Esophagus squamous epithelium (tissue), 5 donors: Measurements from ENCODE around the gene SMCO3. TPM values are rescaled to one million over a fixed set of nuclear protein-coding genes. Genes with fewer than 3 reads are reported as not detected.

ENCODE experiments used
- DNase-seq: peaks from one replicate; lab custom pipeline; 2025; lab: John Stamatoyannopoulos, UW
- H3K27ac ChIP-seq, 4 donors: fragments of 200-600 bp; sonication (generic); one replicate each; pipeline ENCODE4 v1.5.1; 2016 to 2019; ENCODE audit warnings: mild to moderate bottlenecking in 1 of 4
- H3K27me3 ChIP-seq, 4 donors: fragments of 200-600 bp; sonication (generic); 1 replicate in 3 of 4; 2 replicates in 1 of 4; pipeline versions ENCODE4 v1.5.1 to v1.6.0; 2017 to 2021; ENCODE audit warnings: antibody characterized with exemption in 1 of 4
- H3K36me3 ChIP-seq, 3 donors: fragments of 200-600 bp; sonication (generic); one replicate each; pipeline ENCODE4 v1.5.1; 2016 to 2019
- H3K4me1 ChIP-seq, 3 donors: fragments of 200-600 bp; sonication (generic); one replicate each; pipeline ENCODE4 v1.5.1; 2017 to 2019
- H3K4me3 ChIP-seq, 4 donors: fragments of 200-600 bp; sonication (generic); 1 replicate in 3 of 4; 2 replicates in 1 of 4; pipeline ENCODE4 v1.5.1; 2016 to 2019; ENCODE audit warnings: mild to moderate bottlenecking in 2 of 4, moderate library complexity in 1 of 4
- H3K9me3 ChIP-seq, 3 donors: fragments of 200-600 bp; sonication (generic); one replicate each; pipeline ENCODE4 v1.5.1; 2016 to 2019
- POLR2A ChIP-seq, 4 donors: fragments of 450-650 bp; IDR thresholded peaks; one replicate each; pipeline ENCODE4 v1.6.1; 2017; ENCODE audit warnings: antibody characterized with exemption in 4 of 4, mild to moderate bottlenecking in 4 of 4, moderate library complexity in 3 of 4
- WGBS, 2 donors: methylation state at CpG; one replicate each; pipeline ENCODE4 v1.1.5; 2018; 5-methylcytosine and 5-hydroxymethylcytosine counted together
- intact Hi-C: fragments of 100-400 bp; cut with DNase I; formaldehyde crosslinking; loops from one replicate; pipeline ENCODE4 v1.15.0; 2022
- total RNA-seq, 4 donors: library from RNA; depleted of rRNA; stranded (reverse); fragments of >200 nt; gene quantifications; one replicate each; pipeline ENCODE4 v1.1.0, GENCODE V29; 2016
- TF ChIP-seq, protein P1 (sequence below), 6 experiments: fragments of 450-650 bp in 4 of 6; fragments of 200-600 bp in 2 of 6; sonication (generic) in 2 of 6; IDR thresholded peaks; one replicate each; pipeline ENCODE4 v1.5.1; 2016 to 2019; ENCODE audit warnings: antibody characterized with exemption in 6 of 6, mild to moderate bottlenecking in 4 of 6, moderate library complexity in 4 of 6
- donor health status: DM: yes; HTN: yes; CAD: no.

Gene SMCO3
- total RNA-seq, 4 donors from 2014 or later = 0.50 TPM; not detected in 3

DNA sequence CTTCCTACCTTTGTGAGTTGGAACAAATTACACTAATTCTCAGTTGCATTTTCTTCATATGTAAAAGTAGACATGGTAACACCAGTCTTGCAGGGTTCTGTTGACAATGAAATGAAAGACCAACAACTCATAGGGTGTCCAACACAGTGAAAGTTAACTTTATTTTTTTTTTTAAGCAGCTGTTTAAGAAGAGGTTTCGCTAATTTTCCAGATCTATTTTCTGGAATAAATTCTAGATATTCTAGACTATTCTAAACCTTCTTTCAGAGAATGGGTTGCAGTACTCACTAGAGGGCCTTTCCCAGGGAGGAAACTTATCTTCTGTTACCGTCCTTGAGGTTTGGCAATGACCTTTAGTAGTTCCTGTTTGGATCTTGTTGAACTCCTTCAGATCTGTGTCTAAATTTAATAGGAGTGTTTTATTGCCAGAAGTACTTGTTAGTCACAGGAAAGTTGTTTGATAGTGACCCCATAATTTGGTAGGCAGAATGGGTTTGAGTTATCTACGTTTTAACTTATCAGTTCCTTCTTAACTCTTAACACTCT, 32.1 kb upstream of the SMCO3 start:
- 50 to 51% methylated on average over 3 of the region's 3 CpGs for WGBS, 2 donors
- DNase-seq = no peak
- H3K9me3 ChIP-seq = no peaks in the 10 kb centered on the region
- H3K27ac ChIP-seq = peak overlapping the region in 2 of 4 donors; percentile 1 to 10
- TF ChIP-seq, protein P1, sequence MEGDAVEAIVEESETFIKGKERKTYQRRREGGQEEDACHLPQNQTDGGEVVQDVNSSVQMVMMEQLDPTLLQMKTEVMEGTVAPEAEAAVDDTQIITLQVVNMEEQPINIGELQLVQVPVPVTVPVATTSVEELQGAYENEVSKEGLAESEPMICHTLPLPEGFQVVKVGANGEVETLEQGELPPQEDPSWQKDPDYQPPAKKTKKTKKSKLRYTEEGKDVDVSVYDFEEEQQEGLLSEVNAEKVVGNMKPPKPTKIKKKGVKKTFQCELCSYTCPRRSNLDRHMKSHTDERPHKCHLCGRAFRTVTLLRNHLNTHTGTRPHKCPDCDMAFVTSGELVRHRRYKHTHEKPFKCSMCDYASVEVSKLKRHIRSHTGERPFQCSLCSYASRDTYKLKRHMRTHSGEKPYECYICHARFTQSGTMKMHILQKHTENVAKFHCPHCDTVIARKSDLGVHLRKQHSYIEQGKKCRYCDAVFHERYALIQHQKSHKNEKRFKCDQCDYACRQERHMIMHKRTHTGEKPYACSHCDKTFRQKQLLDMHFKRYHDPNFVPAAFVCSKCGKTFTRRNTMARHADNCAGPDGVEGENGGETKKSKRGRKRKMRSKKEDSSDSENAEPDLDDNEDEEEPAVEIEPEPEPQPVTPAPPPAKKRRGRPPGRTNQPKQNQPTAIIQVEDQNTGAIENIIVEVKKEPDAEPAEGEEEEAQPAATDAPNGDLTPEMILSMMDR (IDR thresholded peaks at IDR 0.05) = no peak
- TF ChIP-seq POLR2A (IDR thresholded peaks at IDR 0.05) = no peak
- peaks cover 0 to 51% (median 25%) of the 10 kb centered on the region in 3 donors for H3K4me1 ChIP-seq
- intact Hi-C loops = loop anchor here (5.0 kb wide), 2 partner anchors 151 to 376 kb away; partner anchors contain the start of gene RERG
- H3K4me3 ChIP-seq = no peak overlapping the region
- no peaks in the 10 kb centered on the region for H3K27me3 ChIP-seq
- no peaks in the 10 kb centered on the region for H3K36me3 ChIP-seq

DNA sequence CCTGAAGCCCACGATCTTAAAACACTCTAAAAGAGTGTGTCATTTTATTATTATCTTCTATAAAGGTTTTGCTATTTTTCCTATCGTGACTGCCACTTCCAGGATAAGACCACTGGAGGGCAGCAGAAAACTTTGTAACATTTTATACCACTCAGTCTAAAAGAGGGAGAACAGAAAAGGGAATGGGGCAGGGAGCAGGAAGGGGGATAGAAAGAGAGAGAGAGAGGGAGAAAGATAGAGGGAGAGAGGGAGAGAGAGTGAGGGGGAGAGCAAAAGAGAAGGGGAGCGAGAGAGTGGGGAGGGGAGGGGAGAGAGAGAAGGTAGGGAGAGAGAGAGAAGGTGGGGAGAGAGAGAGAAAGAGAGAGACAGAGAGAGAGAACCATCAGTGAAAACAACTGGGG, 31.4 kb upstream of the SMCO3 start:
- intact Hi-C loops = loop anchor here (5.0 kb wide), 2 partner anchors 152 to 377 kb away; partner anchors contain the start of gene RERG

DNA sequence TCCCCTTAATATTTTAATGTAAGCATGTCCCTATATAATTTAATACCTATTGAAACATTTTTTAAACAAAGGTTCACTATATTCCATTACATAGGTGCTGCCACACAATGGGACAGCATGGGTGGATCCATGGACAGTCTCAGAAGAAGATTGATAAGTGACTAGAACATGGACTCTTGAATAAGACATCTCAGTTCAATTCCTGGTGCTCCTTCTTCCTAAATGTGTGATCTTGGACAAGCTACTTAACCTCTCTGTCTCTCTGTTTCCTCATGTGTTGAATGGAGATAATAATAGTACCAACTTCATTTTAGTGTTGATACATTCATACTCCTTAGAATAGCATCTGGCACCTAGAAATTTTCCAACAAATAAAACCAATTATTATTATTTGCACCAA, 30.4 kb upstream of the SMCO3 start:
- TF ChIP-seq POLR2A (IDR thresholded peaks at IDR 0.05) = no peak
- TF ChIP-seq, protein P1 (IDR thresholded peaks at IDR 0.05) = no peak
- Histone ChIP-seq H3K27me3 (no peaks in the 10 kb centered on the region), H3K9me3 (no peaks in the 10 kb centered on the region), H3K27ac (no peak overlapping the region), H3K36me3 (no peaks in the 10 kb centered on the region), H3K4me3 (no peak overlapping the region), H3K4me1 (peaks cover 0 to 41% (median 29%) of the 10 kb centered on the region in 3 donors)
- no peak for DNase-seq
- intact Hi-C loops = no loop called here

More for the DNA sequence above, 31.4 kb upstream of the SMCO3 start:
- 5 to 12% methylated on average over 3 of the region's 3 CpGs for WGBS, 2 donors
- Histone ChIP-seq H3K4me1 (peaks cover 0 to 46% (median 29%) of the 10 kb centered on the region in 3 donors), H3K27ac (peak overlapping the region in 1 of 4 donors; percentile 1), H3K4me3 (no peak overlapping the region), H3K27me3 (no peaks in the 10 kb centered on the region), H3K9me3 (no peaks in the 10 kb centered on the region), H3K36me3 (no peaks in the 10 kb centered on the region)
- no peak for TF ChIP-seq POLR2A (IDR thresholded peaks at IDR 0.05)
- TF ChIP-seq, protein P1 (IDR thresholded peaks at IDR 0.05) = peak; percentile 52 to 87 (median 78)
- no peak for DNase-seq

DNA sequence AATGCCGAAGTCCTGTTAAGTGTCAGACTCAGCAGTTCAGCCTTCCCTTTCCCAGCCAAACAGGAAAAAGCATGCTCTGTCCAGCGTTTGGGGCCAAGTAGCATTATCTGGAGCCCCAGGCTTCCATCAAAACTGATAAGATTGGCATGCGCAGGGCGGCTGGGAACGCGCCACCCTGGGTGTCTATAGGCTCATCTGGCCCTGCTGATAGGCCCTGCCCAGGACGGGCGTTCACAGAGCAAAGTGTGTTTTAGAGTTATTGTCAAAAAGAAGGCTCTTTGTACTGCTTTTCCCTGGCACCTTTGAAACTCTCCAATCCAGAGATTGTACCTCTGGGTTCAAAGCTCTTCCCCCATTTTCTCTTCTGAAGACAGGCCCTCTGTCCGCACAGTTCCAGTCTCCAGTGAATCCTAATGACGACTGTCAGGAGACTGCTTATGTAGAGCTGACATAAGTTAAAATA, 29.5 kb upstream of the SMCO3 start, which contains the start of gene ART4:
ART4 (minus strand) TSS at position 102 of the 463 bp plus-strand sequence. CDS start 413 bp downstream, outside the sequence.
- H3K9me3 ChIP-seq = no peaks in the 10 kb centered on the region
- no peak within 1 kb of the TSS for H3K4me3 ChIP-seq
- 78 to 82% methylated on average over 10 of the region's 10 CpGs for WGBS, 2 donors
- peaks cover 0 to 41% (median 29%) of the 10 kb centered on the region in 3 donors for H3K4me1 ChIP-seq
- peak within 1 kb of the TSS in 3 of 4 donors; percentile 40 to 76 (median 44) for H3K27ac ChIP-seq
- no peaks in the 10 kb centered on the region for H3K36me3 ChIP-seq
- intact Hi-C loops = no loop called here
- H3K27me3 ChIP-seq = no peaks in the 10 kb centered on the region
- TF ChIP-seq, protein P1 (IDR thresholded peaks at IDR 0.05) = no peak
- TF ChIP-seq POLR2A (IDR thresholded peaks at IDR 0.05) = no peak
- no peak for DNase-seq

DNA sequence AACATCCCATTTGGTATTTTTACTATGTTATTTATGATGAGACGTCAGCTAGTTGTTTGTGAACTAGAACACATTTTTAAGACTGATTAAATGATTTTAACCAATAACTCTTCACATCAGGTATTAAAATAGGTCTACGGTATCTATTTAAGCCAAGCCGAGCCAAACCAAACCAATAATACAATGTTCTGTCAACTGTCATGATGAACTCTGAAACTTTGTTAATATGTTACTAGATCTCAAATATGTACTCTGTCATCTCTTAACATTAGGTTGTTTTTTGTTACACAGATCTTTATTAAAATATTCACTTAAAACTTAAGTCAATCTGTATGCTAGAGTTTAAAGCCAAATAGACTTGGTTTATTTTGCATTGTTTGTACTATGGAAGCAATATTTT, 28.3 kb upstream of the SMCO3 start:
- Histone ChIP-seq H3K4me1 (peaks cover 0 to 38% (median 29%) of the 10 kb centered on the region in 3 donors), H3K9me3 (no peaks in the 10 kb centered on the region), H3K27ac (peak overlapping the region in 3 of 4 donors; percentile 40 to 76 (median 44)), H3K27me3 (no peaks in the 10 kb centered on the region), H3K4me3 (no peak overlapping the region), H3K36me3 (no peaks in the 10 kb centered on the region)
- TF ChIP-seq POLR2A (IDR thresholded peaks at IDR 0.05) = no peak
- TF ChIP-seq, protein P1 (IDR thresholded peaks at IDR 0.05) = no peak
- DNase-seq = no peak
- 79 to 81% methylated on average over 3 of the region's 3 CpGs for WGBS, 2 donors
- intact Hi-C loops = no loop called here
